BLaER1 treated with 17β-estradiol and CSF1 and Interleukin-3, amounts not matched to agents 10 nM and 100 nM (cell line): ENCODE measurements around the gene PM20D2.
"Not testable (repeated sequence)": the region's sequence is repeated elsewhere in the genome, so short reads cannot be mapped to it uniquely, and the experiment has no call there.

Source experiments
- H3K27ac ChIP-seq, 11 experiments: shearing (Covaris generic); formaldehyde crosslinking; 2 replicates each; pipeline ENCODE4 v1.8.1; 2022
- H3K27me3 ChIP-seq, 11 experiments: shearing (Covaris generic); formaldehyde crosslinking; 2 replicates each; pipeline ENCODE4 v1.8.1; 2022
- H3K36me3 ChIP-seq, 11 experiments: shearing (Covaris generic); formaldehyde crosslinking; 2 replicates each; pipeline ENCODE4 v1.8.1; 2022
- H3K4me1 ChIP-seq, 10 experiments: shearing (Covaris generic); formaldehyde crosslinking; 2 replicates each; pipeline ENCODE4 v1.8.1; 2022
- H3K4me2 ChIP-seq, 11 experiments: shearing (Covaris generic); formaldehyde crosslinking; 2 replicates each; pipeline ENCODE4 v1.8.1; 2022
- H3K4me3 ChIP-seq, 10 experiments: shearing (Covaris generic); formaldehyde crosslinking; 2 replicates each; pipeline ENCODE4 v1.8.1; 2022
- H3K9ac ChIP-seq, 11 experiments: shearing (Covaris generic); formaldehyde crosslinking; 2 replicates each; pipeline ENCODE4 v1.8.1; 2022
- H3K9me3 ChIP-seq, 11 experiments: shearing (Covaris generic); formaldehyde crosslinking; replicated peaks in 1 of 11; 2 replicates each; pipeline ENCODE4 v1.8.1; 2022
- H4K20me1 ChIP-seq, 11 experiments: shearing (Covaris generic); formaldehyde crosslinking; 2 replicates each; pipeline ENCODE4 v1.8.1; 2022
- Cebpa-rat ChIP-seq, 11 experiments: shearing (Covaris generic); IDR thresholded peaks; 2 replicates each; pipeline ENCODE4 v1.8.1; 2022

PM20D2 gene

GRCh38 chr6:89120371-89120770 lies 25.5 kb upstream of the PM20D2 start:
- no peak for TF ChIP-seq Cebpa-rat (IDR thresholded peaks at IDR 0.05)
- Histone ChIP-seq H3K9me3 (no peaks in the 10 kb centered on the region), H3K4me2 (no peak overlapping the region), H3K4me1 (peaks cover 0 to 6% (median 1%) of the 10 kb centered on the region in 10 experiments; a peak in 1 of 20 replicates), H3K4me3 (no peak overlapping the region), H3K36me3 (no peaks in the 10 kb centered on the region), H3K27me3 (peaks cover 0 to 24% (median 22%) of the 10 kb centered on the region in 11 experiments; a peak in 18 of 22 replicates), H3K9ac (no peak overlapping the region), H4K20me1 (no peaks in the 10 kb centered on the region), H3K27ac (no peak overlapping the region)

GRCh38 chr6:89121934-89122333 lies 23.9 kb upstream of the PM20D2 start:
- H3K36me3 ChIP-seq: no peaks in the 10 kb centered on the region
- H3K9ac ChIP-seq: no peak overlapping the region
- no peak for TF ChIP-seq Cebpa-rat (IDR thresholded peaks at IDR 0.05)
- no peak overlapping the region for H3K27ac ChIP-seq
- no peaks in the 10 kb centered on the region for H4K20me1 ChIP-seq
- no peak overlapping the region for H3K4me3 ChIP-seq
- no peak overlapping the region for H3K4me2 ChIP-seq
- H3K27me3 ChIP-seq: peaks cover 0 to 17% (median 14%) of the 10 kb centered on the region in 11 experiments; a peak in 18 of 22 replicates
- H3K4me1 ChIP-seq: peaks cover 0 to 3% (median under 1%) of the 10 kb centered on the region in 10 experiments; a peak in 1 of 20 replicates
- H3K9me3 ChIP-seq: peaks cover 0 to under 1% (median 0%) of the 10 kb centered on the region in 11 experiments; a peak in 1 of 22 replicates

- Histone ChIP-seq H3K27me3 (peaks cover 0 to 10% (median 7%) of the 10 kb centered on the region in 11 experiments; a peak in 16 of 22 replicates), H3K27ac (no peak overlapping the region), H3K9ac (no peak overlapping the region), H3K4me3 (no peak overlapping the region), H3K36me3 (no peaks in the 10 kb centered on the region), H3K4me1 (no peaks in the 10 kb centered on the region), H3K9me3 (peaks cover 0 to 8% (median 5%) of the 10 kb centered on the region in 11 experiments; a peak in 11 of 22 replicates), H4K20me1 (no peaks in the 10 kb centered on the region), H3K4me2 (no peak overlapping the region)
- TF ChIP-seq Cebpa-rat (IDR thresholded peaks at IDR 0.05): no peak
Observed at GRCh38 chr6:89122625-89123024, 23.2 kb upstream of the PM20D2 start.

- not testable (repeated sequence) for H3K4me3 ChIP-seq
Observed at GRCh38 chr6:89128256-89128671, 17.6 kb upstream of the PM20D2 start.

GRCh38 chr6:89131599-89131998 lies 14.3 kb upstream of the PM20D2 start:
- Histone ChIP-seq H3K9ac (no peak overlapping the region), H3K27ac (no peak overlapping the region), H3K9me3 (peaks cover 0 to 29% (median 12%) of the 10 kb centered on the region in 11 experiments; a peak in 15 of 22 replicates), H3K4me1 (no peaks in the 10 kb centered on the region), H4K20me1 (no peaks in the 10 kb centered on the region), H3K4me3 (no peak overlapping the region), H3K36me3 (no peaks in the 10 kb centered on the region), H3K27me3 (no peaks in the 10 kb centered on the region), H3K4me2 (no peak overlapping the region)
- TF ChIP-seq Cebpa-rat (IDR thresholded peaks at IDR 0.05): no peak

More at GRCh38 chr6:89128256-89128671, 17.6 kb upstream of the PM20D2 start:
- Histone ChIP-seq H3K27ac (peak overlapping the region in 2 of 11 experiments; percentile 2 to 35; a peak in 1 of 22 replicates), H3K9me3 (peaks cover 0 to 29% (median 12%) of the 10 kb centered on the region in 11 experiments; a peak in 15 of 22 replicates)
- H3K4me1 ChIP-seq, H3K27me3 ChIP-seq, H4K20me1 ChIP-seq, H3K9ac ChIP-seq, H3K4me2 ChIP-seq, H3K36me3 ChIP-seq: not testable (repeated sequence)

- TF ChIP-seq Cebpa-rat (IDR thresholded peaks at IDR 0.05): no peak
Observed at GRCh38 chr6:89132057-89132456, 13.8 kb upstream of the PM20D2 start.

GRCh38 chr6:89133981-89134380 lies 11.9 kb upstream of the PM20D2 start:
- Histone ChIP-seq H3K27me3 (no peaks in the 10 kb centered on the region), H3K36me3 (no peaks in the 10 kb centered on the region), H3K9ac (no peak overlapping the region), H3K4me1 (no peaks in the 10 kb centered on the region), H4K20me1 (no peaks in the 10 kb centered on the region), H3K4me3 (no peak overlapping the region), H3K27ac (no peak overlapping the region), H3K4me2 (no peak overlapping the region), H3K9me3 (peaks cover 0 to 8% (median 0%) of the 10 kb centered on the region in 11 experiments; a peak in 9 of 22 replicates)
- TF ChIP-seq Cebpa-rat (IDR thresholded peaks at IDR 0.05): no peak

More at GRCh38 chr6:89132057-89132456, 13.8 kb upstream of the PM20D2 start:
- Histone ChIP-seq H3K27ac (no peak overlapping the region), H3K9ac (no peak overlapping the region), H3K4me2 (no peak overlapping the region), H3K4me1 (no peaks in the 10 kb centered on the region), H3K9me3 (peaks cover 0 to 27% (median 12%) of the 10 kb centered on the region in 11 experiments; a peak in 15 of 22 replicates), H3K4me3 (no peak overlapping the region), H3K36me3 (no peaks in the 10 kb centered on the region), H3K27me3 (no peaks in the 10 kb centered on the region), H4K20me1 (no peaks in the 10 kb centered on the region)

GRCh38 chr6:89134723-89135122 lies 11.1 kb upstream of the PM20D2 start:
- H3K4me3 ChIP-seq: no peak overlapping the region
- no peak overlapping the region for H3K9ac ChIP-seq
- H3K27me3 ChIP-seq: no peaks in the 10 kb centered on the region
- H3K4me2 ChIP-seq: no peak overlapping the region
- no peaks in the 10 kb centered on the region for H3K4me1 ChIP-seq
- no peak overlapping the region for H3K27ac ChIP-seq
- H3K36me3 ChIP-seq: no peaks in the 10 kb centered on the region
- H3K9me3 ChIP-seq: 0 out of 22 replicates have a peak, but pooled peaks cover 0 to under 1% (median 0%) of the 10 kb centered on the region in 11 experiments
- no peaks in the 10 kb centered on the region for H4K20me1 ChIP-seq
- TF ChIP-seq Cebpa-rat (IDR thresholded peaks at IDR 0.05): no peak

GRCh38 chr6:89138173-89138572 lies 7.7 kb upstream of the PM20D2 start:
- no peaks in the 10 kb centered on the region for H3K4me1 ChIP-seq
- no peak overlapping the region for H3K27ac ChIP-seq
- TF ChIP-seq Cebpa-rat (IDR thresholded peaks at IDR 0.05): no peak
- no peaks in the 10 kb centered on the region for H3K27me3 ChIP-seq
- no peak overlapping the region for H3K4me3 ChIP-seq
- no peaks in the 10 kb centered on the region for H3K36me3 ChIP-seq
- no peaks in the 10 kb centered on the region for H3K9me3 ChIP-seq
- no peak overlapping the region for H3K9ac ChIP-seq
- H4K20me1 ChIP-seq: no peaks in the 10 kb centered on the region
- no peak overlapping the region for H3K4me2 ChIP-seq
